A549 (cell line): Measurements from ENCODE around the gene RNF34. TPM values are rescaled to one million over a fixed set of nuclear protein-coding genes. Genes with fewer than 3 reads are reported as not detected.

Experiments used
- ATAC-seq, 2 experiments: fragments of 200-7000 bp in 1 of 2; fragments of >200 bp in 1 of 2; cut with Nextera tagmentation in 1 of 2; cut with Tn5 transposase in 1 of 2; 3 replicates each; pipeline versions ENCODE4 v1.8.0 to v1.9.1; 2018 to 2020; ENCODE audit warnings: mild to moderate bottlenecking in 1 of 2, moderate library complexity in 1 of 2
- CTCF ChIA-PET: fragments of 300-600 bp; sonication (Branson Sonifier 250); formaldehyde crosslinking; extraction: SDS; loops from one replicate; lab custom pipeline; 2021; ENCODE audit warnings: antibody characterized with exemption, inconsistent platforms; lab: Yijun Ruan, JAX
- POLR2A ChIA-PET: fragments of 350-600 bp; formaldehyde crosslinking; extraction: SDS; loops from one replicate; lab custom pipeline; 2021; ENCODE audit warnings: antibody characterized with exemption, inconsistent platforms; lab: Yijun Ruan, JAX
- DNase-seq, 2 experiments: peaks; one replicate each; pipeline versions ENCODE4 v3.0.0 to v3.0.0-alpha.2; 2011 to 2016; ENCODE audit warnings: low read depth in 1 of 2, low spot score in 1 of 2
- FAIRE-seq: peaks from 2 replicates; lab custom pipeline; 2011; peaks lifted over from hg19 to GRCh38; lab: Jason Lieb, UNC
- H3K27ac ChIP-seq, 2 experiments: fragments of >200 bp; sonication (Bioruptor Twin); formaldehyde crosslinking; 3 replicates each; pipeline ENCODE4 v1.5.1; 2016 to 2017
- H3K4me1 ChIP-seq: fragments of >200 bp; sonication (Bioruptor Twin); formaldehyde crosslinking; 3 replicates; pipeline ENCODE4 v1.6.1; 2016
- H3K4me2 ChIP-seq: fragments of >200 bp; sonication (Bioruptor Twin); formaldehyde crosslinking; 3 replicates; pipeline ENCODE4 v1.6.1; 2016
- H3K4me3 ChIP-seq: fragments of >200 bp; sonication (Bioruptor Twin); formaldehyde crosslinking; 3 replicates; pipeline ENCODE4 v1.5.1; 2016
- H3K9me3 ChIP-seq: fragments of >200 bp; sonication (Bioruptor Twin); formaldehyde crosslinking; 3 replicates; pipeline ENCODE4 v1.6.1; 2016
- CBX2 ChIP-seq: fragments of 200-600 bp; sonication (generic); IDR thresholded peaks from 2 replicates; pipeline ENCODE4 v1.6.1; 2016; ENCODE audit warnings: low read depth, mild to moderate bottlenecking, borderline replicate concordance
- CBX8 ChIP-seq: fragments of 200-600 bp; sonication (generic); IDR thresholded peaks from 2 replicates; pipeline ENCODE4 v1.6.1; 2016
- CEBPB ChIP-seq, 2 experiments: fragments of >200 bp in 1 of 2; sonication (Bioruptor Twin) in 1 of 2; formaldehyde crosslinking in 1 of 2; IDR thresholded peaks; 2 replicates each; pipeline ENCODE4 v1.6.1; 2012 to 2016
- EHF ChIP-seq: fragments of 250-450 bp; sonication (Bioruptor Pico); IDR thresholded peaks from 2 replicates; pipeline ENCODE4 v1.5.0; 2020; ENCODE audit warnings: mild to moderate bottlenecking
- EHMT2 ChIP-seq: fragments of 200-600 bp; sonication (generic); IDR thresholded peaks from 2 replicates; pipeline ENCODE4 v1.6.1; 2016; ENCODE audit warnings: antibody characterized with exemption, low read depth, mild to moderate bottlenecking, moderate library complexity
- ESRRA ChIP-seq: fragments of 150-350 bp; IDR thresholded peaks from 2 replicates; pipeline ENCODE4 v1.6.1; 2014; ENCODE audit warnings: mild to moderate bottlenecking, low read length, borderline replicate concordance
- FOSB ChIP-seq: fragments of 250-450 bp; sonication (Bioruptor Pico); IDR thresholded peaks from 2 replicates; pipeline ENCODE4 v1.5.0; 2020; ENCODE audit warnings: mild to moderate bottlenecking, moderate library complexity
- FOXS1 ChIP-seq: fragments of 250-450 bp; sonication (Bioruptor Pico); IDR thresholded peaks from 2 replicates; pipeline ENCODE4 v1.5.0; 2020; ENCODE audit warnings: mild to moderate bottlenecking, moderate library complexity
- HDAC2 ChIP-seq: fragments of 200-600 bp; sonication (generic); IDR thresholded peaks from 2 replicates; pipeline ENCODE4 v1.6.1; 2016
- HEYL ChIP-seq: fragments of 250-450 bp; sonication (Bioruptor Pico); IDR thresholded peaks from 2 replicates; pipeline ENCODE4 v1.8.0; 2021; ENCODE audit warnings: mild to moderate bottlenecking, moderate library complexity
- KDM1A ChIP-seq: fragments of 200-600 bp; sonication (generic); IDR thresholded peaks from 2 replicates; pipeline ENCODE4 v1.6.1; 2016; ENCODE audit warnings: low read depth, mild to moderate bottlenecking
- KDM5A ChIP-seq: fragments of 200-600 bp; sonication (generic); IDR thresholded peaks from 2 replicates; pipeline ENCODE4 v1.6.1; 2016; ENCODE audit warnings: antibody characterized with exemption, mild to moderate bottlenecking
- MYC ChIP-seq: IDR thresholded peaks from 2 replicates; pipeline ENCODE4 v1.6.1; 2012; ENCODE audit warnings: mild to moderate bottlenecking, inconsistent platforms, low read length, improper control_type of control experiment, borderline replicate concordance
- NPAS2 ChIP-seq: fragments of 250-450 bp; sonication (Bioruptor Pico); IDR thresholded peaks from 2 replicates; pipeline ENCODE4 v1.8.0; 2022; ENCODE audit warnings: mild to moderate bottlenecking, moderate library complexity, borderline replicate concordance
- NR3C1 ChIP-seq: fragments of >200 bp; sonication (Bioruptor Twin); formaldehyde crosslinking; IDR thresholded peaks from 3 replicates; pipeline ENCODE4 v1.6.1; 2017
- POLR2A ChIP-seq: IDR thresholded peaks from 2 replicates; pipeline ENCODE4 v1.6.1; 2012; ENCODE audit warnings: mild to moderate bottlenecking, low read length
- POLR2AphosphoS2 ChIP-seq: conservative IDR thresholded peaks from 2 replicates; pipeline ENCODE4 v1.6.1; 2012; ENCODE audit warnings: low read length, improper control_type of control experiment, inconsistent platforms
- RFX5 ChIP-seq: fragments of 450-650 bp; IDR thresholded peaks from 2 replicates; pipeline ENCODE4 v1.7.1; 2014; ENCODE audit warnings: antibody characterized with exemption, mild to moderate bottlenecking, moderate library complexity
- RNF2 ChIP-seq: fragments of 200-600 bp; sonication (generic); IDR thresholded peaks from 2 replicates; pipeline ENCODE4 v1.6.1; 2016; ENCODE audit warnings: low read depth, mild to moderate bottlenecking, antibody characterized with exemption, moderate library complexity, borderline replicate concordance
- SREBF2 ChIP-seq: fragments of 450-650 bp; IDR thresholded peaks from 2 replicates; pipeline ENCODE4 v1.6.1; 2014; ENCODE audit warnings: mild to moderate bottlenecking, moderate library complexity
- ZFP36 ChIP-seq: fragments of 450-650 bp; IDR thresholded peaks from 2 replicates; pipeline ENCODE4 v1.6.1; 2014; ENCODE audit warnings: borderline replicate concordance; ENCODE audit not compliant: partially characterized antibody
- ZNF302 ChIP-seq: fragments of 250-450 bp; sonication (Bioruptor Pico); IDR thresholded peaks from 2 replicates; pipeline ENCODE4 v1.9.0; 2021; ENCODE audit warnings: inconsistent platforms, mild to moderate bottlenecking, moderate library complexity
- WGBS: methylation state at CpG from one replicate; pipeline ENCODE4 v1.1.6; 2017; ENCODE audit errors: missing lambda C conversion rate; 5-methylcytosine and 5-hydroxymethylcytosine counted together
- polyA plus RNA-seq, 4 experiments: library from polyadenylated mRNA; depleted of rRNA in 3 of 4; stranded (reverse); fragments of >200 nt; fragmentation: RNase III in 1 of 4; extraction: RNeasy Plus Mini Kit Qiagen cat#74134 plus additional on column Dnase treatment in 1 of 4; gene quantifications; 2 replicates in 3 of 4; 3 replicates in 1 of 4; pipeline ENCODE4 v1.2.3, GENCODE V29; 2011 to 2017
- TF ChIP-seq, protein P1 (sequence below): fragments of >200 bp; sonication (Bioruptor Twin); formaldehyde crosslinking; IDR thresholded peaks from 3 replicates; pipeline ENCODE4 v1.6.1; 2016
- TF ChIP-seq, protein P2 (sequence below): fragments of >200 bp; sonication (Bioruptor Twin); formaldehyde crosslinking; IDR thresholded peaks from 2 replicates; pipeline ENCODE4 v1.6.1; 2016
- TF ChIP-seq, protein P3 (sequence below): fragments of 200-600 bp; sonication (generic); IDR thresholded peaks from 2 replicates; pipeline ENCODE4 v1.6.1; 2016; ENCODE audit warnings: antibody characterized with exemption, mild to moderate bottlenecking, moderate library complexity

RNF34 gene
- polyA plus RNA-seq, 2 of the 4 experiments (the other 2 are of a cell fraction): 44.5 to 59.4 TPM

DNA sequence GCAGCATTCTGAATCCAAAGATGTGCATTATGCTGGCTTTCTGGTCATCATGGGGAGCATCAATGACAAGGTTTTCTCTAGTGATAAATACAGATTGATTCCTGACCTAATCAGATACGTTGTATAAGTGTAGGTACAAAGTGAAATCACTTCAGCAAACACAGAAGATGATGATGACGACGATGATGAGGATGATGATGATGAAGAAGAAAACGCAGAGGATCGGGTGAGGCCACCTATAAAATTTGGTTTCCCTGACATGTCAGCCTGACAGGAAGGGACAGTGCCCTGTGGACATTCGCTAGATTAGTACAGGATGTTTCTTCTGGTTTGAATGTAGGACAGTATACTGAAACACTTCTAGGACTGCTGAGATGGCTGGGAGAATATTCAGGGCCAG, 20.2 kb downstream of the RNF34 start (continued):
- TF ChIP-seq KDM5A (no peak), KDM1A (no peak), MYC (no peak), CBX8 (no peak), RFX5 (no peak), NPAS2 (no peak), SREBF2 (no peak)

DNA sequence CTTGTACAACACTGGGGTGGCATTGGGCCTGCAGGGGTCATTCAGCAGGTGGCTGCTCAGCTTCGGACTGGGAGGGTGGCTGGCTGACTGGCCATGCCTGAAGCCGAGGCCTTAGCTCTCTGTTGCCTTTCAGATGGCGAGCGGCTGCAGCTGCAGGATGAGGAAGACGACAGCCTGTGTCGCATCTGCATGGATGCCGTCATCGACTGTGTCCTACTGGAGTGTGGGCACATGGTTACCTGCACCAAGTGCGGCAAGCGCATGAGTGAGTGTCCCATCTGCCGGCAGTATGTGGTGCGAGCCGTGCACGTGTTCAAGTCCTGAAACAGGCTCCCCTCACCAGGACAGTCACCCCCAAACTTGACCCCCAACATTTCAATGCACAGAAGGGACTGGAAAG, 23.3 kb downstream of the RNF34 start:
- DNase-seq (no peak), ATAC-seq (no peak), FAIRE-seq (no peak)
- Histone ChIP-seq H3K27ac (no peak overlapping the region), H3K4me2 (no peak overlapping the region), H3K9me3 (no peaks in the 10 kb centered on the region), H3K4me1 (no peaks in the 10 kb centered on the region), H3K4me3 (no peak overlapping the region)
- POLR2A ChIA-PET: no interaction called here
- WGBS: 94% methylated on average over 14 of the region's 14 CpGs
- CTCF ChIA-PET: interaction anchor here (0.6 to 9.7 kb wide), 8 partner anchors 9 to 88 kb away, joined by 3 to 79 read pairs (median 4); no protein-coding TSS in a partner anchor
- TF ChIP-seq, protein P1, sequence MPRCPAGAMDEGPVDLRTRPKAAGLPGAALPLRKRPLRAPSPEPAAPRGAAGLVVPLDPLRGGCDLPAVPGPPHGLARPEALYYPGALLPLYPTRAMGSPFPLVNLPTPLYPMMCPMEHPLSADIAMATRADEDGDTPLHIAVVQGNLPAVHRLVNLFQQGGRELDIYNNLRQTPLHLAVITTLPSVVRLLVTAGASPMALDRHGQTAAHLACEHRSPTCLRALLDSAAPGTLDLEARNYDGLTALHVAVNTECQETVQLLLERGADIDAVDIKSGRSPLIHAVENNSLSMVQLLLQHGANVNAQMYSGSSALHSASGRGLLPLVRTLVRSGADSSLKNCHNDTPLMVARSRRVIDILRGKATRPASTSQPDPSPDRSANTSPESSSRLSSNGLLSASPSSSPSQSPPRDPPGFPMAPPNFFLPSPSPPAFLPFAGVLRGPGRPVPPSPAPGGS: no peak
- no peak for TF ChIP-seq EHMT2
- TF ChIP-seq ESRRA: no peak
- TF ChIP-seq ZFP36: no peak
- TF ChIP-seq RNF2: no peak
- TF ChIP-seq CBX2: no peak
- TF ChIP-seq RFX5: no peak
- TF ChIP-seq KDM5A: no peak

DNA sequence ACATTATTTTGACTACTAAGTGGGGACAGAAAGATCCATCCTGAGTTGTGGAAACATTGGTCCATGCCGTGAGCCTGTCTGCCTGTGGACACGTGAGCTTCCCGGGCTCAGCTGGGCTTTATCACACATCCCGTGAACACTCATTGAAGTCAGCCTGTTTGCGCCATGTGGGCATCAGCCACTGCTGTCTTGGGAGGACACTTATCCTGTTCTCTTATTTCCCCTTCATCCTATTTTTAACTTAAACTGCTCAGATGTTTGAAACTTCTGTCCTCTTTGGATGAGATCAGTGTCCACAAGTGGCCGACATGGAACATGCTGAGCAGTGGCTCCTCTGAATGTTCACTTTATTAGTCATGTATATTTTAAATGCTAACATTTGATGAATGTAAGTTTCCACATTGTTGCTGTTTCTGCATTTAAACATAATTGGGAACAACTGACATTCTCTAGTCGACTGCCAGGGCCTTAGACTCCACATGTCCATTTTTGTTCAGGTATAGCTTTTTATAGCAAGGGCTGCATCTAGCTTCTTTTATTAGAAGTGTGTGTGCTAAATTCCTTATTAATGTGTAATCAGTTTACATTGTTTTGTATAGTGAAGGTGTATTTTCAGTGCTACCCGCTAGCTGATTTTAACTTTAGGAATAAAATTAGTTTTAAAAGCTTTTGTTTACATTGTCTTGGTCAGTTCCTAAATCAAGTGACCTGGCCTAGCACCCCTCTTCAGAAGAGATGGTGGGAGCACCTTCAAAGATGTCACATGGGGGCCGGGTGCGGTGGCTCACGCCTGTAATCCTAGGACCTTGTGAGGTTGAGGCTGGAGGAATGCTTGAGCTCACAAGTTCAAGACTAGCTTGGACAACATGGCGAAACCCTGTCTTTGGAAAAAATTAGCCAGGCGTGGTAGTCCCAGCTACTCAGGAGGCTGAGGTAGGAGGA, 24.0 kb downstream of the RNF34 start:
- FAIRE-seq: no peak
- CTCF ChIA-PET: interaction anchor here (0.6 to 9.7 kb wide), 6 partner anchors 9 to 89 kb away, joined by 3 to 79 read pairs (median 4); no protein-coding TSS in a partner anchor
- POLR2A ChIA-PET: no interaction called here

More for the DNA sequence above, 24.0 kb downstream of the RNF34 start:
- Histone ChIP-seq H3K27ac (no peak overlapping the region), H3K4me2 (no peak overlapping the region), H3K4me1 (no peaks in the 10 kb centered on the region), H3K9me3 (no peaks in the 10 kb centered on the region), H3K4me3 (no peak overlapping the region)
- ATAC-seq: no peak
- WGBS: 94% methylated on average over 13 of the region's 13 CpGs
- TF ChIP-seq RFX5 (no peak), ZNF302 (CRISPR knock-in tag) (no peak), ESRRA (no peak), RNF2 (no peak), NR3C1 (no peak), POLR2AphosphoS2 (no peak), POLR2A (no peak), HEYL (CRISPR knock-in tag) (no peak), ZFP36 (no peak), SREBF2 (no peak), HDAC2 (no peak), FOSB (CRISPR knock-in tag) (no peak), EHF (no peak), CEBPB (IDR thresholded peaks at IDR 0.05) (no peak), FOXS1 (no peak)
- TF ChIP-seq, protein P2, sequence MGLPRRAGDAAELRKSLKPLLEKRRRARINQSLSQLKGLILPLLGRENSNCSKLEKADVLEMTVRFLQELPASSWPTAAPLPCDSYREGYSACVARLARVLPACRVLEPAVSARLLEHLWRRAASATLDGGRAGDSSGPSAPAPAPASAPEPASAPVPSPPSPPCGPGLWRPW: no peak
- TF ChIP-seq, protein P3, sequence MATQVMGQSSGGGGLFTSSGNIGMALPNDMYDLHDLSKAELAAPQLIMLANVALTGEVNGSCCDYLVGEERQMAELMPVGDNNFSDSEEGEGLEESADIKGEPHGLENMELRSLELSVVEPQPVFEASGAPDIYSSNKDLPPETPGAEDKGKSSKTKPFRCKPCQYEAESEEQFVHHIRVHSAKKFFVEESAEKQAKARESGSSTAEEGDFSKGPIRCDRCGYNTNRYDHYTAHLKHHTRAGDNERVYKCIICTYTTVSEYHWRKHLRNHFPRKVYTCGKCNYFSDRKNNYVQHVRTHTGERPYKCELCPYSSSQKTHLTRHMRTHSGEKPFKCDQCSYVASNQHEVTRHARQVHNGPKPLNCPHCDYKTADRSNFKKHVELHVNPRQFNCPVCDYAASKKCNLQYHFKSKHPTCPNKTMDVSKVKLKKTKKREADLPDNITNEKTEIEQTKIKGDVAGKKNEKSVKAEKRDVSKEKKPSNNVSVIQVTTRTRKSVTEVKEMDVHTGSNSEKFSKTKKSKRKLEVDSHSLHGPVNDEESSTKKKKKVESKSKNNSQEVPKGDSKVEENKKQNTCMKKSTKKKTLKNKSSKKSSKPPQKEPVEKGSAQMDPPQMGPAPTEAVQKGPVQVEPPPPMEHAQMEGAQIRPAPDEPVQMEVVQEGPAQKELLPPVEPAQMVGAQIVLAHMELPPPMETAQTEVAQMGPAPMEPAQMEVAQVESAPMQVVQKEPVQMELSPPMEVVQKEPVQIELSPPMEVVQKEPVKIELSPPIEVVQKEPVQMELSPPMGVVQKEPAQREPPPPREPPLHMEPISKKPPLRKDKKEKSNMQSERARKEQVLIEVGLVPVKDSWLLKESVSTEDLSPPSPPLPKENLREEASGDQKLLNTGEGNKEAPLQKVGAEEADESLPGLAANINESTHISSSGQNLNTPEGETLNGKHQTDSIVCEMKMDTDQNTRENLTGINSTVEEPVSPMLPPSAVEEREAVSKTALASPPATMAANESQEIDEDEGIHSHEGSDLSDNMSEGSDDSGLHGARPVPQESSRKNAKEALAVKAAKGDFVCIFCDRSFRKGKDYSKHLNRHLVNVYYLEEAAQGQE: no peak
- no peak for DNase-seq
